ENCODE measurements around the gene CFDP1. TPM values are rescaled to one million over a fixed set of nuclear protein-coding genes. Genes with fewer than 3 reads are reported as not detected.

CFDP1 gene
- total and polyA plus RNA-seq, 2 of the 13 experiments (the other 11 are each of a cell fraction or from before 2014, with no cell fraction given) = 78.6 to 153 TPM

DNA sequence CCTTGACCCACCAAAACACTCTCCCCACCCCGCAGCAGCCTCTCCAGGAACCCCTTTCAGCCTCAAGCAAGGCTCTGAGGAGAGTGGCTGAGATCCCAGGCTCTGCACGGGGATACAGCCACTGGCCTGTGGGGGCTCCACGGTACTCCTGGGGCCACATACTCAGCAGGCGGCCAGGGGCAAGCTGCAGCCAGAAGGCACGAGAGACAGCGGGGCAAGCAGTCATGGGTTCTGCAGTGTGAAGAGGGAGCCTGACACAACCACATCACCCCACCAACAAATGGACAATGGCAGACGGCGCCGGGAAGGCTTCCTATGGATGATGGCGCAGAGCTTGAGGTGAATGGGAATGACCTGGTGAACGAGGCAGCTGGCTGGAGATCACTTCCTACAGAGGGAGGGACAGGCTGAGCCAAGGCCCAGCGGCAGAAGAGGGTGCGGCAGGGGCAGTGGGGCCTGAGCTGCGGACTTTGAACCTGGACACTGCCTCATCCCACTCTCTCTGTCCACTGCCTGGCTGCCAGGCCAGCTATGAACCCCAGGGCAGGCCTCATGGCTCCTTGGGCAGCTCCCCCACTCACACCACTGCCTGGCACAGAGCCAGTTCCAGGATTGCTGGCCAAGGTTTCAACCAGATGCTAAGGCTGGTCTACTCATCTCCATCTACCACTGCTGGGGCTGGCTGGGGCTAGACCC lies 171.1 kb downstream of the CFDP1 start (continued):
- TF ChIP-seq, protein P1, sequence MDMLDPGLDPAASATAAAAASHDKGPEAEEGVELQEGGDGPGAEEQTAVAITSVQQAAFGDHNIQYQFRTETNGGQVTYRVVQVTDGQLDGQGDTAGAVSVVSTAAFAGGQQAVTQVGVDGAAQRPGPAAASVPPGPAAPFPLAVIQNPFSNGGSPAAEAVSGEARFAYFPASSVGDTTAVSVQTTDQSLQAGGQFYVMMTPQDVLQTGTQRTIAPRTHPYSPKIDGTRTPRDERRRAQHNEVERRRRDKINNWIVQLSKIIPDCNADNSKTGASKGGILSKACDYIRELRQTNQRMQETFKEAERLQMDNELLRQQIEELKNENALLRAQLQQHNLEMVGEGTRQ (IDR thresholded peaks at IDR 0.05; ENCODE audit: low read depth, low read length) = no peak
- TF ChIP-seq, protein P1 (CRISPR knock-in tag; IDR thresholded peaks at IDR 0.05; ENCODE audit: borderline replicate concordance) = no peak; the same call in 1 of the 2 replicates
- TF ChIP-seq, protein P2, sequence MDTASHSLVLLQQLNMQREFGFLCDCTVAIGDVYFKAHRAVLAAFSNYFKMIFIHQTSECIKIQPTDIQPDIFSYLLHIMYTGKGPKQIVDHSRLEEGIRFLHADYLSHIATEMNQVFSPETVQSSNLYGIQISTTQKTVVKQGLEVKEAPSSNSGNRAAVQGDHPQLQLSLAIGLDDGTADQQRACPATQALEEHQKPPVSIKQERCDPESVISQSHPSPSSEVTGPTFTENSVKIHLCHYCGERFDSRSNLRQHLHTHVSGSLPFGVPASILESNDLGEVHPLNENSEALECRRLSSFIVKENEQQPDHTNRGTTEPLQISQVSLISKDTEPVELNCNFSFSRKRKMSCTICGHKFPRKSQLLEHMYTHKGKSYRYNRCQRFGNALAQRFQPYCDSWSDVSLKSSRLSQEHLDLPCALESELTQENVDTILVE (CRISPR knock-in tag; IDR thresholded peaks at IDR 0.05) = peak; percentile 47; the same call in 1 of the 2 replicates
- TF ChIP-seq TCF7L2 (IDR thresholded peaks at IDR 0.05; ENCODE audit: low read depth, low read length) = no peak
- no peak for TF ChIP-seq SRY (CRISPR knock-in tag; IDR thresholded peaks at IDR 0.05)
- TF ChIP-seq, protein P3, sequence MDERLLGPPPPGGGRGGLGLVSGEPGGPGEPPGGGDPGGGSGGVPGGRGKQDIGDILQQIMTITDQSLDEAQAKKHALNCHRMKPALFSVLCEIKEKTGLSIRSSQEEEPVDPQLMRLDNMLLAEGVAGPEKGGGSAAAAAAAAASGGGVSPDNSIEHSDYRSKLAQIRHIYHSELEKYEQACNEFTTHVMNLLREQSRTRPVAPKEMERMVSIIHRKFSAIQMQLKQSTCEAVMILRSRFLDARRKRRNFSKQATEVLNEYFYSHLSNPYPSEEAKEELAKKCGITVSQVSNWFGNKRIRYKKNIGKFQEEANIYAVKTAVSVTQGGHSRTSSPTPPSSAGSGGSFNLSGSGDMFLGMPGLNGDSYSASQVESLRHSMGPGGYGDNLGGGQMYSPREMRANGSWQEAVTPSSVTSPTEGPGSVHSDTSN (CRISPR knock-in tag; IDR thresholded peaks at IDR 0.05) = 0 out of 2 replicates have a peak, but pooled peaks have one; percentile 43
- peak; percentile 96 for TF ChIP-seq HDAC2 (CRISPR knock-in tag; IDR thresholded peaks at IDR 0.05)
- TF ChIP-seq, protein P4, sequence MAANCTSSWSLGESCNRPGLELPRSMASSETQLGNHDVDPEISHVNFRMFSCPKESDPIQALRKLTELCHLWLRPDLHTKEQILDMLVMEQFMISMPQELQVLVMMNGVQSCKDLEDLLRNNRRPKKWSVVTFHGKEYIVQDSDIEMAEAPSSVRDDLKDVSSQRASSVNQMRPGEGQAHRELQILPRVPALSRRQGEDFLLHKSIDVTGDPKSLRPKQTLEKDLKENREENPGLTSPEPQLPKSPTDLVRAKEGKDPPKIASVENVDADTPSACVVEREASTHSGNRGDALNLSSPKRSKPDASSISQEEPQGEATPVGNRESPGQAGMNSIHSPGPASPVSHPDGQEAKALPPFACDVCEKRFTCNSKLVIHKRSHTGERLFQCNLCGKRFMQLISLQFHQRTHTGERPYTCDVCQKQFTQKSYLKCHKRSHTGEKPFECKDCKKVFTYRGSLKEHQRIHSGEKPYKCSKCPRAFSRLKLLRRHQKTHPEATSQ (CRISPR knock-in tag; IDR thresholded peaks at IDR 0.05; ENCODE audit: borderline replicate concordance) = peak; percentile 24; the same call in 1 of the 2 replicates
- TF ChIP-seq ZNF224 (CRISPR knock-in tag; IDR thresholded peaks at IDR 0.05) = no peak
- peak; percentile 92 for TF ChIP-seq TBX2 (CRISPR knock-in tag; IDR thresholded peaks at IDR 0.05; ENCODE audit: borderline replicate concordance)
- TF ChIP-seq PHF5A (CRISPR knock-in tag; IDR thresholded peaks at IDR 0.05; ENCODE audit: low read depth, unreplicated experiment) = peak; percentile 81
- TF ChIP-seq, protein P5, sequence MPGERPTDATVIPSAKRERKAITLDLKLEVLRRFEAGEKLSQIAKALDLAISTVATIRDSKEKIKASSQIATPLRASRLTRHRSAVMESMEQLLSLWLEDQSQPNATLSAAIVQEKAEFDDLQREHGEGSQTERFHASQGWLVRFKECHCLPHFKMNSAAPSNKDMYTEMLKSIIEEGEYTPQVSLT (CRISPR knock-in tag; IDR thresholded peaks at IDR 0.05; ENCODE audit: borderline replicate concordance, low read depth) = no peak
- 0 out of 2 replicates have a peak, but pooled peaks have one; percentile 64 for TF ChIP-seq KMT2B (CRISPR knock-in tag; IDR thresholded peaks at IDR 0.05)
- no peak for TF ChIP-seq NR3C1 (CRISPR knock-in tag; IDR thresholded peaks at IDR 0.05)
- TF ChIP-seq ZSCAN31 (CRISPR knock-in tag; IDR thresholded peaks at IDR 0.05; ENCODE audit: low read depth) = peak; percentile 95
- TF ChIP-seq FLYWCH1 (CRISPR knock-in tag; IDR thresholded peaks at IDR 0.05) = no peak
- TF ChIP-seq, protein P6, sequence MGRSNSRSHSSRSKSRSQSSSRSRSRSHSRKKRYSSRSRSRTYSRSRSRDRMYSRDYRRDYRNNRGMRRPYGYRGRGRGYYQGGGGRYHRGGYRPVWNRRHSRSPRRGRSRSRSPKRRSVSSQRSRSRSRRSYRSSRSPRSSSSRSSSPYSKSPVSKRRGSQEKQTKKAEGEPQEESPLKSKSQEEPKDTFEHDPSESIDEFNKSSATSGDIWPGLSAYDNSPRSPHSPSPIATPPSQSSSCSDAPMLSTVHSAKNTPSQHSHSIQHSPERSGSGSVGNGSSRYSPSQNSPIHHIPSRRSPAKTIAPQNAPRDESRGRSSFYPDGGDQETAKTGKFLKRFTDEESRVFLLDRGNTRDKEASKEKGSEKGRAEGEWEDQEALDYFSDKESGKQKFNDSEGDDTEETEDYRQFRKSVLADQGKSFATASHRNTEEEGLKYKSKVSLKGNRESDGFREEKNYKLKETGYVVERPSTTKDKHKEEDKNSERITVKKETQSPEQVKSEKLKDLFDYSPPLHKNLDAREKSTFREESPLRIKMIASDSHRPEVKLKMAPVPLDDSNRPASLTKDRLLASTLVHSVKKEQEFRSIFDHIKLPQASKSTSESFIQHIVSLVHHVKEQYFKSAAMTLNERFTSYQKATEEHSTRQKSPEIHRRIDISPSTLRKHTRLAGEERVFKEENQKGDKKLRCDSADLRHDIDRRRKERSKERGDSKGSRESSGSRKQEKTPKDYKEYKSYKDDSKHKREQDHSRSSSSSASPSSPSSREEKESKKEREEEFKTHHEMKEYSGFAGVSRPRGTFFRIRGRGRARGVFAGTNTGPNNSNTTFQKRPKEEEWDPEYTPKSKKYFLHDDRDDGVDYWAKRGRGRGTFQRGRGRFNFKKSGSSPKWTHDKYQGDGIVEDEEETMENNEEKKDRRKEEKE (IDR thresholded peaks at IDR 0.05) = no peak
- no peak for TF ChIP-seq SMARCC2 (IDR thresholded peaks at IDR 0.05)
- TF ChIP-seq TEAD3 (CRISPR knock-in tag; optimal IDR thresholded peaks at IDR 0.05; ENCODE audit: borderline replicate concordance) = peak; percentile 88
- TF ChIP-seq SP5 (CRISPR knock-in tag; IDR thresholded peaks at IDR 0.05; ENCODE audit: borderline replicate concordance, low read depth) = peak; percentile 83
- TF ChIP-seq GLI4 (CRISPR knock-in tag; IDR thresholded peaks at IDR 0.05; ENCODE audit: borderline replicate concordance) = no peak

Measured in HepG2 (cell line).